Inflammatory macrophage treated with lipopolysaccharide for 4 hours (primary cell): ENCODE measurements around the gene WTAP.
"Not testable (repeated sequence)": the region's sequence is repeated elsewhere in the genome, so short reads cannot be mapped to it uniquely, and the experiment has no call there.

Experiments
- DNase-seq: peaks from one replicate; pipeline ENCODE4 v3.0.0-alpha.2; 2020

The WTAP gene

GRCh38 chr6:159729598-159730331 lies 2.5 kb downstream of the WTAP start:
- peak; percentile 59 for DNase-seq

DNA sequence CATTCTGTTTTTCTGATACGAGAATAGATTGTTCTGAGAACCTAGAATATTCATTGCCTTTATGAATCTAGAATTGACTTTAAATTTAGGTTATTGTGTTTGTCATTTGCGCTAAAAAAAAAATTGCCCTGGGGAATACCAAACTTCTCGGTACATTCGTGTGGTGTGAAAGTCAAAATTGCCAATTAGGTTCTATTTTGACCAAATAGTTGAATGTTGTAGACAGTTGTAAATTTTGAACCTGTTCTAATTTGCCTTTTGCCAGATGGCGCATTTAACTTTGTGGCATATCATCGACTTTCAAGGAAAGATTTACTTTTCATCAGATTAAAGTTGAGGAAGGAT lies 3.0 kb downstream of the WTAP start:
- no peak for DNase-seq

- DNase-seq = not testable (repeated sequence)
Measured at GRCh38 chr6:159732550-159732949, 5.2 kb downstream of the WTAP start.

DNA sequence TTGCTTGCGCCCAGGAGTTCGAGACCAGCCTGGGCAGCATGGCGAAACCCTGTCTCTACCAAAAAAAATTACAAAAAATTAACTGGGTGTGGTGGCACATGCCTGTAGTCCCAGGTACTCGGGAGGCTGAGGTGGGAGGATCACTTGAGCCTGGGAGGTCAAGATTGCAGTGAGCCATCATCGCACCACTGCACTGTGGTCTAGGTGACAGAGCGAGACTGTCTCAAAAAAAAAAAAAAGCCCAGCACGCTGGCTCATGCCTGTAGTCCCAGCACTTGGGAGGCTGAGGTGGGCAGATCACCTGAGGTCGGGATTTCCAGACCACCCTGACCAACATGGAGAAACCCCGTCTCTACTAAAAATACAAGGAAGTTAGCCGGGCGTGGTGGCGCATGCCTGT lies 6.1 kb downstream of the WTAP start:
- not testable (repeated sequence) for DNase-seq

- DNase-seq = no peak
Measured at GRCh38 chr6:159736908-159737307, 9.6 kb downstream of the WTAP start.

- DNase-seq = no peak
Measured at GRCh38 chr6:159739341-159739740, 12.0 kb downstream of the WTAP start.

DNA sequence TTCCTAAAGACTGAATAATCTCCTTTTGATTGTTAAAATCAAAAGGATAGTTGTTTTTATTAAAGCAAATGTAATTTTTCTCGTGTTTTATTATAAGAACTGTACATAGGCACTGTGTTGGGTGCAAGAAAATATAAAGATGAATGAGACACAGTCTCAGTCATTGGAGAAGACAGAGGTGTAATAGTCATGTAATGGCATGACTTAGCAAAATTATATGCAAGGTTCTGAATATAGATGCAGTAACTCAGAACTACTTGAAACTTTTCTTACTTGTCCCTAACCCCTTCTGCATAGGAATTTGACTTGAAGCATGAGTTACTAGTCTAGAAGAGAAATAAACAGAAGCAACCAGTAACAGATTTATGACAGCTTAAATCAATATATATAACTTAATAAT lies 14.9 kb downstream of the WTAP start:
- no peak for DNase-seq

- no peak for DNase-seq
Measured at GRCh38 chr6:159745081-159745480, 17.8 kb downstream of the WTAP start.

GRCh38 chr6:159746759-159747158 lies 19.5 kb downstream of the WTAP start:
- no peak for DNase-seq

- DNase-seq = not testable (repeated sequence)
Measured at GRCh38 chr6:159748127-159748526, 20.8 kb downstream of the WTAP start.

DNA sequence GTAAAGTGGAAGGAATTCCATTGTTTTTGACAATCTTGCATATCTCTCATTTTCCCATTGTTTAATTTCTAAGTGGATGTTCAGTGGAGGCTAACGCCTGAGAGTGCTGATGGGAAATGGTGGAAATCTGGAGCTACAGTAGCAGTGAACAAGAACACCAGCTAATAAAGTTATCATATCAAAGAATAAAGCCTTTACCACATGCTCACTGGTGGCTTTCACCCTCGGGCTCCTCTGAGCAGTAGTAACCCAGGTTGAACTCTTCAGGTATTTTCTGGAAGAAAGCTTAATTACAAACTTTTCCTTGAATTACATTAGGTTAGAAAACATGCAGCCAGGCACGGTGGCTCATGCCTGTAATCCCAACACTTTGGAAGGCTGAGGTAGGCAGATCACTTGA lies 24.1 kb downstream of the WTAP start:
- no peak for DNase-seq

- DNase-seq = no peak
Measured at GRCh38 chr6:159753081-159753872, 26.0 kb downstream of the WTAP start.

DNA sequence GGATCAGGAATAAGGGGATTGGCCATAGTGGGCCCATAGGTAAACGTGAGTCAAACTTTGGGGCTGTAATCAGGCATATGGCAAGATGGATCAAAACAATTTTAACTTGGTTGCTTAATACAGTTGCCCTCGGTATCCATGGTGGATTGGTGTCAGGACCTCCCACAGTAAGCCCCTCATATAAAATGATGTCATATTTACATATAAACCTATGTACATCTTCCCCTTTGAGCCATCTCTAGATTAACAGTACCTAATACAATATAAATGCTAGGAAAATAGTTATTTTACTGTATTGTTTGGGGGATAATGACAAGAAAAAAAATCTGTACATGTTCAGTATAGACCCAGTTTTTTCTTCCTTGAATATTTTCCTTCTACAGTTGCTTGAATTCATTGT lies 27.1 kb downstream of the WTAP start:
- no peak for DNase-seq

GRCh38 chr6:159754959-159755914 lies 27.9 kb downstream of the WTAP start:
- DNase-seq = no peak

DNA sequence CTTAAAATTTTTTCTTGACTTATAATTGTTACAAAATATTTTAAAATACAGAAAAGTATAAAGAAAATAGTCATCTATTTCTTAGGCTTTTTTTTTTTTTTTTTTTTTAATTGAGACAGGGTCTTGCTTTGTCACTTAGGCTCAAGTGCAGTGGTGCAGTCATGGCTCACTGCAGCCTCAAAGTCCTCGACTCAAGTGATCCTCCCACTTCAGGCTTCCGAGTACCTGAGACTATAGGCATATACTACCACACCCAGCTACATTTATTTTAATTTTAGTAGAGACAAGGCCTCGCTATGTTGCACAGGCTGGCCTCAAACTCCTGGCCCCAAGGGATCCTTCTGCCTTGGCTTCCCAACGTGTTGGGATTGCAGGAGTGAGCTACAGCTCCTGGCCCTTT lies 29.2 kb downstream of the WTAP start:
- DNase-seq = no peak

GRCh38 chr6:159758031-159759001 lies 31.0 kb downstream of the WTAP start:
- DNase-seq = no peak

DNA sequence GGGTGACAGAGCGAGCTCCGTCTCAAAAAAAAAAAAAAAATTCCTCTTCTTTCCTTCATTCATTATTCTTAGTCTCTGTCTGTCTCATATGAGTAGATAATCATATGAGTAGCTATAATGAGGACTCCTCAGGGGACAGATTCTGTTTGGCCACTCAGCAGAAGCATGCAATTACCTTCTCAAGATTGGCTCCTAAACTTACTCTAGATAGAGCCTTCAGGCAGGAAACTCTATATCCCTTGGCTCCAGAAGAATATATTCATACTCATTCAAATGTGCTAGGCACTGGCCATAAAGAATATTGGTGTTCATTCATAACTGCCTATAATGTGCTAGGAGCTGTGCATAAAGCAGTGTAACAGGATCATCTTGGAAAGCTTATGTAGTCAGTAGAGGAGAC lies 32.3 kb downstream of the WTAP start:
- no peak for DNase-seq

GRCh38 chr6:159760602-159761057 lies 33.3 kb downstream of the WTAP start:
- peak; percentile 19 for DNase-seq

DNA sequence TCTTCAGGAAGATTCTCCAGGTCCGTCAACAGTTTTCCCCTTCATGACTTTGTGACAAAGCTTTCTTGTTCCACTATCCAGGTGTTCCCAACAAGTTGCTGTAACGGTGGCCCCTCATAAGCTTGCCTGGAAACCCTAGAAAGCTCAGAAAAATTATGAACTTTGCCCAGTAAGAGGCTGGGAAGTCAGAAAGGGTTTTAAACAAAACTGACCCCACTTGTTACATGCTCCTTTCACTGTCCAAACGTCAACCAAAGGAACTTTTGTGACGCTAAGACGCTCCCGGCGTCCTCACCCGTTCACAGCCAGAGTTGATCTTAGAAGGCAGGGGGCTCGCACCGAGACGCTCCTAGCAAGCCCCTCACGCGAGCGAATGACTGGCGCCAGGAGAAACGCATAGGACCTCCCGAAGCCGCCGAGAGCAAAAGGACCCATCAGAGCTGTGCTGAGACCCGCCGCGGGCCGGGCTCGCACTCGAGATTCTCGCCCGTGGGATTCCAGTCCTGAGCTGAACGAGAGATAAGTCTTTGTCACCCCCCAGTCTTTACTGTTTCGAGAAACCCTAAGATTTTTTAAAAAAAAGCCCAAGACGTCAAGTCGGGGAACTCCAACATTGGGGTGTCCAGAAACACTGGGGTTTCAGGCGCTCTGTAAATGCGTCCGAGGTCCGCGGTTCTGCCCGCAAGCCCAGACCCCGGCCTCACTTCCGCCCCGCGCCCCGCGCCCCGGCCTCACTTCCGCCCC lies 34.0 kb downstream of the WTAP start:
- DNase-seq = no peak

DNA sequence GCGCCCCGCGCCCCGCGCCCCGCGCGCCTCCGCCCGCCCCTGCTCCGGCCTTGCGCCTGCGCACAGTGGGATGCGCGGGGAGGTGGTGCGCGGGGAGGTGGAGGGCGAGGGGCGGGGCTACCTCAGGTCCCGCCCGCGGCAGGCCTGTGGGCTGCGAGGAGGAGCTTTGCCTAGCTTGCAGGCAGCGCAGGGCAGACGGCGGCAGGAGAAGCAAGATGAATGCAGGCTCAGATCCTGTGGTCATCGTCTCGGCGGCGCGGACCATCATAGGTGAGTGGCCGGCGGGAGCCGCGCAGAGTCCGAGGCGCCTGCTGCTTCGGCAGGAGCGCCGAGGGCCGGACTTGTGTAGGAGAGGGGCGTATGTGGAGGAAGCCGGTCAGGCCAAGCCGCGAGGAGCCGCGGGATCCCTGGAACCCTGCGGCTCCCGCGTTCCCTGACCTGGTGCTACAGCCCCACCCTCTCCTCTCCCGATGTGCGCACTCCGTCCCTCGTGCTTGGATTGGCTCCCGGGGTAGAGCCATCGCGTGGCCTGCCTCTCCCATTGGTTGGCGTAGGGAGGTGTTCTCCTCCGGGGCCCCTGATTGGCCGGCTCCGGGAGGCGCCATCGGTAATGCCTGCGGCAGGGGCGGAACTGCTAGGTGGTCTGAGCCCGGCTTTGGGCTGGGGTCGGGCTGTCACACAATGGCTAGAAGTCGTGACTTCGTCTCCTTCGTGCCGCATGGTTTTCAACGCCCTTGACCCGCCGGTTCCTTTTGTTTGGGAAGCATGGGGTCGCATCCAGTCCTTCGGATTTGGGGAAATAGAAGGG lies 34.8 kb downstream of the WTAP start, which contains the start of gene ACAT2:
TSS of gene ACAT2 (plus strand) at position 173 of the 808 bp plus-strand sequence. CDS start at position 216, 43 bp downstream.
- DNase-seq = peak; percentile 92
